ENCODE measurements around the gene PRR16. TPM values are rescaled to one million over a fixed set of nuclear protein-coding genes. Genes with fewer than 3 reads are reported as not detected.

The PRR16 gene
- total RNA-seq, 1 donor from 2014 or later = 0.25 TPM

DNA sequence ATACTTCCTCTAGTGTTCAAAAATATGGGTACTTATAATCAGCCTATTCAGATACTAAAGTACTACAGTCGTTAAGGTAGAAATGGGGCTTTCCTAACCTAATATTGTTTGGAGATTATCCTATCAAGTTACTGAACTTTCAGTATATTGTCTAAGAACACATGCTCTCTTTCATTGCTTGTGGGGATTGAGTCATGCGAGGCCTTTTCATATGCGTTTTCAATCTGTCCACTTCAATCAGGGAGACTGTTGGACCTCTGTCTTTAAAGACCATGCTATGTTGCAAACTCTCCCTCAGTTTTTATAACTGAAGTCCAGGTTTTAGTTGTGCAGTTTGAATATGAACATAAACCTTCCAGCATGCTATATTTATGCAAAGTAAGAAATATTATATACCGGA lies 15.0 kb downstream of the PRR16 start:
- H3K9me3 Mint-ChIP-seq (ENCODE audit: unreplicated experiment) = no peaks in the 10 kb centered on the region
- no peak overlapping the region for H3K4me3 Mint-ChIP-seq (ENCODE audit: unreplicated experiment)
- H3K27ac Mint-ChIP-seq (ENCODE audit: unreplicated experiment) = no peak overlapping the region
- TF ChIP-seq, protein P1, sequence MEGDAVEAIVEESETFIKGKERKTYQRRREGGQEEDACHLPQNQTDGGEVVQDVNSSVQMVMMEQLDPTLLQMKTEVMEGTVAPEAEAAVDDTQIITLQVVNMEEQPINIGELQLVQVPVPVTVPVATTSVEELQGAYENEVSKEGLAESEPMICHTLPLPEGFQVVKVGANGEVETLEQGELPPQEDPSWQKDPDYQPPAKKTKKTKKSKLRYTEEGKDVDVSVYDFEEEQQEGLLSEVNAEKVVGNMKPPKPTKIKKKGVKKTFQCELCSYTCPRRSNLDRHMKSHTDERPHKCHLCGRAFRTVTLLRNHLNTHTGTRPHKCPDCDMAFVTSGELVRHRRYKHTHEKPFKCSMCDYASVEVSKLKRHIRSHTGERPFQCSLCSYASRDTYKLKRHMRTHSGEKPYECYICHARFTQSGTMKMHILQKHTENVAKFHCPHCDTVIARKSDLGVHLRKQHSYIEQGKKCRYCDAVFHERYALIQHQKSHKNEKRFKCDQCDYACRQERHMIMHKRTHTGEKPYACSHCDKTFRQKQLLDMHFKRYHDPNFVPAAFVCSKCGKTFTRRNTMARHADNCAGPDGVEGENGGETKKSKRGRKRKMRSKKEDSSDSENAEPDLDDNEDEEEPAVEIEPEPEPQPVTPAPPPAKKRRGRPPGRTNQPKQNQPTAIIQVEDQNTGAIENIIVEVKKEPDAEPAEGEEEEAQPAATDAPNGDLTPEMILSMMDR (IDR thresholded peaks at IDR 0.05; ENCODE audit: partially characterized antibody, unreplicated experiment) = no peak
- no peaks in the 10 kb centered on the region for H3K4me1 Mint-ChIP-seq (ENCODE audit: low read depth, unreplicated experiment)
- DNase-seq = no peak
- H3K36me3 Mint-ChIP-seq (ENCODE audit: unreplicated experiment) = no peaks in the 10 kb centered on the region
- H3K27me3 Mint-ChIP-seq (ENCODE audit: unreplicated experiment) = no peaks in the 10 kb centered on the region

DNA sequence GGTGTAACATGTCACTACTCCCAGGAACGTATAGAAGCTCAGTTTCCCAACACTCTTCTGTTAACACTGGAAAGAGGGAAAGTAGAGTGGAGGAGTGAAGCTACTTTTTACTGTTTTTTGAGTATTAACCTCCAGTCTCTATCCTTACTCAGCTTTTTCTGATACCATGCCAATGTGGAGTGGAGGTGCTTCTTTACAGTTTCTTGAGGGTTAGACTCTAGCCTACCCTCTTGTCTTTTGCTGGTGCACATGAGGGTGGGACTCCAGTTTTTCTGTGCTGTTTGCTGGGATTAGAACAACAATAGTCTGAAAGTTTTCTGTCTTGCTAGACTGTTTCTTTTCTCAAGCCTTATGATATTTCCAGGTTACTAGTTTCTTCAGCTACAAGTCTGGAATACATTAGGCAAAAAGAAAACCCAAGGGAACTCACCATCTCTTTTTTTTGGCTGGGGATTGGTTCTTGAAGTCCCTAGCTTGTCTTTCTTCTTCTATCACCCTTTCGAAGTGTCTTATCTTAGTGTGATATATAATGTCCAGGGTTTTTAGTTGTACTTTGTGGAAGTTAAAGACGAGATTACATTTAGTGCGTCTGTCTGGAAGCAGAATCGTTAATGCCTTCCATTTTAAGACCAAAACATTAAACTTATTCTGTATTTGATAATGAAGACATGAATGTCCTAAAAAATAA lies 35.9 kb downstream of the PRR16 start:
- H3K9me3 Mint-ChIP-seq (ENCODE audit: unreplicated experiment) = no peaks in the 10 kb centered on the region
- H3K27me3 Mint-ChIP-seq (ENCODE audit: unreplicated experiment) = no peaks in the 10 kb centered on the region
- DNase-seq = no peak
- H3K4me3 Mint-ChIP-seq (ENCODE audit: unreplicated experiment) = no peak overlapping the region
- no peaks in the 10 kb centered on the region for H3K36me3 Mint-ChIP-seq (ENCODE audit: unreplicated experiment)
- no peaks in the 10 kb centered on the region for H3K4me1 Mint-ChIP-seq (ENCODE audit: low read depth, unreplicated experiment)
- TF ChIP-seq, protein P1 (IDR thresholded peaks at IDR 0.05; ENCODE audit: partially characterized antibody, unreplicated experiment) = no peak
- H3K27ac Mint-ChIP-seq (ENCODE audit: unreplicated experiment) = no peak overlapping the region

DNA sequence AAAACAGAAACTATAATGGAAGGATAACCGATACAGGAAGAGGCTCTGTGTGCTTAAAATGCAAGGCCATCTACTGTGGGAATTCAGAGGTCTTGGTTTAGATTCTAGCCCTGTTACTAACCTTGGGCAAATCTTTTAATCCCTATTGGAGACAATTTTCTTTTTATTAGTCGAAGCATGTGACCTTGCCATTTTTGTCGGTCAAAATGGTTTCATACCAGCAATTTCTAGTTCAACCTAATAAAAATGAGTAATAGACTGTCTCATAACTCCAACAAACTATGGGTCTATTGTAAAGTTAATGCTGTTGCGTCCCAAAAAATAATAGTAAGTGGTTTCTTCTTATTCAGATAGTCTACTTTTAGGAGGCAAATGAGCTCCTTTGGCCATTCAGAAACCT lies 38.4 kb downstream of the PRR16 start:
- H3K4me3 Mint-ChIP-seq (ENCODE audit: unreplicated experiment) = no peak overlapping the region
- TF ChIP-seq, protein P1 (IDR thresholded peaks at IDR 0.05; ENCODE audit: partially characterized antibody, unreplicated experiment) = no peak
- no peaks in the 10 kb centered on the region for H3K27me3 Mint-ChIP-seq (ENCODE audit: unreplicated experiment)
- no peaks in the 10 kb centered on the region for H3K9me3 Mint-ChIP-seq (ENCODE audit: unreplicated experiment)
- H3K36me3 Mint-ChIP-seq (ENCODE audit: unreplicated experiment) = no peaks in the 10 kb centered on the region
- H3K27ac Mint-ChIP-seq (ENCODE audit: unreplicated experiment) = no peak overlapping the region
- no peak for DNase-seq
- H3K4me1 Mint-ChIP-seq (ENCODE audit: low read depth, unreplicated experiment) = no peaks in the 10 kb centered on the region

DNA sequence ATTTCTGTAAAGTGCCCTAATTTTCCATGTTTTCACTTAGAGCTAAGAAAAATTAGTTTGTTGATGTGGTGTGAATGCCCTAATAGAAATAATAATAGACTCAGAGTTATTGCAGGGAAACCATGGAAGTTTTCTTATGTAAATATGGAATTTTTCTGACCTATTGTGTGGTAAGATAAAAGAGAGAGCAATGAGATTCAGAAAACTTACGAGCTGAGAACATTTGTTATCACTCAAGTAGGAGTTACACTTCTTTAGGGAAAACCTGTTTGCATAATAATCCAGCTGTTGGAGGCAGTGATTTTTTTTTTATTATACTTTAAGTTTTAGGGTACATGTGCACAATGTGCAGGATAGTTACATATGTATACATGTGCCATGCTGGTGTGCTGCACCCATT lies 39.2 kb downstream of the PRR16 start:
- TF ChIP-seq, protein P1 (IDR thresholded peaks at IDR 0.05; ENCODE audit: partially characterized antibody, unreplicated experiment) = no peak
- H3K4me3 Mint-ChIP-seq (ENCODE audit: unreplicated experiment) = no peak overlapping the region

DNA sequence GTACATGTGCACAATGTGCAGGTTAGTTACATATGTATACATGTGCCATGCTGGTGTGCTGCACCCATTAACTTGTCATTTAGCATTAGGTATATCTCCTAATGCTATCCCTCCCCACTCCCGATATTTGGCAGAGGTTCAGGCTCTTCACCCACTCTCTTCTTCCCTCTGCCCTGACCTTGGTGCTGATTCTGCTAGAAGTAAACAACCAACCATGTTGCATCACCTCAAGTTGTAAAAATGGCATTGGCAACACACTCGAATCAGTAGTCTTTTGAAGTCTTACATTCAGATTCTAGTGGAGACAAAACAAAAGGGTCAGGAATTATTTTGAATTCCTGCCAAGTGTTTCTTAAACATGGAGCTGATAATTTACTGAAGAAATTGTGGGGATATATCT lies 40.0 kb downstream of the PRR16 start:
- no peak overlapping the region for H3K27ac Mint-ChIP-seq (ENCODE audit: unreplicated experiment)
- H3K9me3 Mint-ChIP-seq (ENCODE audit: unreplicated experiment) = no peaks in the 10 kb centered on the region
- DNase-seq = no peak
- H3K36me3 Mint-ChIP-seq (ENCODE audit: unreplicated experiment) = no peaks in the 10 kb centered on the region
- no peak overlapping the region for H3K4me3 Mint-ChIP-seq (ENCODE audit: unreplicated experiment)
- H3K27me3 Mint-ChIP-seq (ENCODE audit: unreplicated experiment) = no peaks in the 10 kb centered on the region
- H3K4me1 Mint-ChIP-seq (ENCODE audit: low read depth, unreplicated experiment) = no peaks in the 10 kb centered on the region
- TF ChIP-seq, protein P1 (IDR thresholded peaks at IDR 0.05; ENCODE audit: partially characterized antibody, unreplicated experiment) = no peak

More for the DNA sequence above, 39.2 kb downstream of the PRR16 start:
- H3K27me3 Mint-ChIP-seq (ENCODE audit: unreplicated experiment) = no peaks in the 10 kb centered on the region
- no peaks in the 10 kb centered on the region for H3K36me3 Mint-ChIP-seq (ENCODE audit: unreplicated experiment)
- H3K4me1 Mint-ChIP-seq (ENCODE audit: low read depth, unreplicated experiment) = no peaks in the 10 kb centered on the region
- H3K9me3 Mint-ChIP-seq (ENCODE audit: unreplicated experiment) = no peaks in the 10 kb centered on the region
- H3K27ac Mint-ChIP-seq (ENCODE audit: unreplicated experiment) = no peak overlapping the region
- no peak for DNase-seq

All from glutamatergic neuron (in vitro differentiated cells).